ENCODE measurements around the gene SCCPDH.

GRCh38 chr1:246797597-246797996, 73.4 kb downstream of the SCCPDH start:
- TF ChIP-seq POLR2A (IDR thresholded peaks at IDR 0.05), result no peak
- TF ChIP-seq CTCF (IDR thresholded peaks at IDR 0.05 in 8 of 11, conservative IDR thresholded peaks at IDR 0.05 in 3 of 11), result no peak
- TF ChIP-seq POLR2AphosphoS5 (IDR thresholded peaks at IDR 0.05), result no peak
